GM18867 (cell line): Measurements from ENCODE around the gene PDGFC.
"Not testable (repeated sequence)": the region's sequence is repeated elsewhere in the genome, so short reads cannot be mapped to it uniquely, and the experiment has no call there.

Source experiments
- ATAC-seq: cut with Tn5 transposase; IDR thresholded peaks from one replicate; pipeline ENCODE4 v1.9.1; 2021; ENCODE audit warnings: mild to moderate bottlenecking, moderate library complexity; ENCODE audit not compliant: unreplicated experiment

The PDGFC gene

GRCh38 chr4:156913234-156913633 is 58.4 kb downstream of the PDGFC start:
- no peak for ATAC-seq

GRCh38 chr4:156909010-156909409 is 62.6 kb downstream of the PDGFC start:
- ATAC-seq, result no peak

- no peak for ATAC-seq
Observed at GRCh38 chr4:156906325-156906724, 65.3 kb downstream of the PDGFC start.

- ATAC-seq, result no peak
Observed at GRCh38 chr4:156901871-156902270, 69.7 kb downstream of the PDGFC start.

GRCh38 chr4:156898373-156899117 is 73.1 kb downstream of the PDGFC start:
- ATAC-seq, result no peak

- ATAC-seq, result no peak
Observed at GRCh38 chr4:156896527-156896926, 75.1 kb downstream of the PDGFC start.

- ATAC-seq, result no peak
Observed at GRCh38 chr4:156894234-156894633, 77.4 kb downstream of the PDGFC start.

GRCh38 chr4:156892805-156893204 is 78.8 kb downstream of the PDGFC start:
- ATAC-seq, result no peak

GRCh38 chr4:156889616-156890594 is 81.7 kb downstream of the PDGFC start:
- ATAC-seq, result no peak

- ATAC-seq, result no peak
Observed at GRCh38 chr4:156888762-156889161, 82.8 kb downstream of the PDGFC start.

- ATAC-seq, result no peak
Observed at GRCh38 chr4:156886481-156886880, 85.1 kb downstream of the PDGFC start.

- ATAC-seq, result no peak
Observed at GRCh38 chr4:156885374-156885773, 86.2 kb downstream of the PDGFC start.

- no peak for ATAC-seq
Observed at GRCh38 chr4:156884183-156884582, 87.4 kb downstream of the PDGFC start.

- no peak for ATAC-seq
Observed at GRCh38 chr4:156875704-156876103, 95.9 kb downstream of the PDGFC start.

- ATAC-seq, result no peak
Observed at GRCh38 chr4:156875055-156875454, 96.5 kb downstream of the PDGFC start.

- ATAC-seq, result no peak
Observed at GRCh38 chr4:156873799-156874198, 97.8 kb downstream of the PDGFC start.

GRCh38 chr4:156870861-156871260 is 100.7 kb downstream of the PDGFC start:
- ATAC-seq, result no peak

GRCh38 chr4:156870131-156870530 is 101.5 kb downstream of the PDGFC start:
- no peak for ATAC-seq

- ATAC-seq, result not testable (repeated sequence)
Observed at GRCh38 chr4:156866088-156866487, 105.5 kb downstream of the PDGFC start.

- no peak for ATAC-seq
Observed at GRCh38 chr4:156865451-156865850, 106.1 kb downstream of the PDGFC start.

GRCh38 chr4:156858071-156858470 is 113.5 kb downstream of the PDGFC start:
- ATAC-seq, result no peak

- ATAC-seq, result no peak
Observed at GRCh38 chr4:156838761-156839160, 132.8 kb downstream of the PDGFC start.
